Left cardiac atrium (tissue), 4 donors: ENCODE measurements around the gene ARID3A. TPM values are rescaled to one million over a fixed set of nuclear protein-coding genes. Genes with fewer than 3 reads are reported as not detected.

Experiments
- ATAC-seq, 2 donors: fragments of 200-7000 bp; cut with Tn5 transposase; one replicate each; pipeline ENCODE4 v1.9.1; 2020; ENCODE audit warnings: mild to moderate bottlenecking in 2 of 2, moderate library complexity in 2 of 2
- DNase-seq: peaks from one replicate; pipeline ENCODE4 v3.0.0-alpha.2; 2020
- intact Hi-C, 2 donors: fragments of 100-400 bp; cut with DNase I; formaldehyde crosslinking; loops; one replicate each; pipeline versions ENCODE4 v1.14.1 to v1.15.1; 2022 to 2023
- total RNA-seq, 2 donors: library from RNA; stranded (reverse); fragmentation: NEBNext Ultra II Directional; extraction: Animal tissue kit (Norgen Biotek cat#: 25700); gene quantifications; one replicate each; pipeline ENCODE4 v1.2.1, GENCODE V29; 2021
- donor health status: DM: no; HTN: yes; CAD: no.
- donor health status: DM: no; HTN: yes; CAD: no; lungs with severe emphysema.
- donor health status: DM: yes; HTN: yes; CAD: no.
- donor health status: Dilated cardiomyopathy.

ARID3A gene
- total RNA-seq, 2 donors from 2014 or later: 5.3 to 5.8 TPM

GRCh38 chr19:940591-941291 lies 14.9 kb downstream of the ARID3A start:
- peak; percentile 73 for DNase-seq
- intact Hi-C loops: no loop called here
- ATAC-seq: peak; percentile 76 to 86

DNA sequence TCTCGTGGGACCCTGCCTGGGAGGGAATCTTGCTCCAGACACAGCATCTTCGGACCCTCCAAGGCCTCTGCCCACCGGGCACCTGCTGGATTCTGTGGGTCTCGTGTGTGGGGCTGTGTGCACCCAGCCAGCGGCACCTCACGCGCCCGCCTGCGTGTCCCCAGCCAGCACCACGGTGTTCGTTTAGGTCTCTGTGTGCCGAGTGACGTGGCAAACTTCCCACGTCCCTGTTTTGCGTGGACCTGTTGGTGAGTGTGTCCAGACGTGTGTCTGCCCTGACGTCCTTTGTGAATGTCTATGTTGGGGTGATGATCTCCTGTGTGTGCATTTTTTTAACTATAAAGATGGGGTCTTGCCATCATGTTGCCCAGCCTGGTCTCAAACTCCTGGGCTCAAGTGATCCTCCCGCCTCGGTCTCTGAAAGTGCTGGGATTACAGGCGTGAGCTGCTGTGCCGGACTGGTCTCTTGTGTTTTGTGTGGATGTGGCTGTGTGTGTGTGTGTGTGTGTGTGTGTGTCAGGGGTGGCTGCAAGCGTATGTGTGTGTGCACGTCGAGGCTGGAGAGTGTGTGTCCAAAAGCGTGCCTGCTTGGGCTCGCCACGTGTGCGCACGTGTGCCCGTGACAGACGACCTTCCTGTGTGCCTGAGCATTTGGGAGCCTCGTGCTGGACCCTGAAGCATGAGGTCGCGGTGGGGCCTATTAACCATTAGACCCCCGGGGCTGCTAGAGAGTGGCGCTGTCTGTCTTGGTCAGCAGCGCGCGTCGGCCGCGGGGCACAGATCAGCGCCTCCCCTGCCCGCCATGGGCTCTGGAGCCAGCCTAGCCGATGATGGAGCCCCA lies 15.7 kb downstream of the ARID3A start:
- DNase-seq: no peak
- intact Hi-C loops: no loop called here
- ATAC-seq: no peak

DNA sequence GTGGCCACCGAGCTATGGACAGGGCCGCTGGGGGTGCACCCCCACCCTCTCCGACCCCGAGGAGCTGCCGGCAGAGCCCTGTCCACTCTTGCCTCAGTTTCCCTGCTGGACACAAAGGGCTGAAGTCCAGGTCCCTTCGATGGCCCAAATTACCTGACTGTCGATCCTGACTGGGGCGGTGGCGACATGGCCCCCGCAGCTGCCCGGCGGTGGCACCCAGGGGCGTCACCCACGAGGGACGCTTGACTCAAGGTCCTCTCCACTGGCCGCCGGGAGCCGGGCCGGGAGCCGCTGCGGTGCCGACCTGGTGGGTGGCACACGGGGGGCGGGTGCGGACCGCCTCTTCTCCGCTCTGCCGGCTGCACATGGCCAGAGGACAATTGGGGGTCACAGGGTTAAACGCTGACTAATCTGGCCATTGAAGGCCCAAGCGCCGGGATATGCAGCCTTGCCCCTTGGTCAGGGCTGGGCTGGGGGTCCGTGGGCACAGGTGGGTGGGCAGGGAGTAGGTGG lies 16.4 kb downstream of the ARID3A start:
- intact Hi-C loops: no loop called here
- ATAC-seq (no peak), DNase-seq (no peak)

- ATAC-seq (no peak), DNase-seq (no peak)
- intact Hi-C loops: no loop called here
Observed at GRCh38 chr19:943551-944170, 17.8 kb downstream of the ARID3A start.

DNA sequence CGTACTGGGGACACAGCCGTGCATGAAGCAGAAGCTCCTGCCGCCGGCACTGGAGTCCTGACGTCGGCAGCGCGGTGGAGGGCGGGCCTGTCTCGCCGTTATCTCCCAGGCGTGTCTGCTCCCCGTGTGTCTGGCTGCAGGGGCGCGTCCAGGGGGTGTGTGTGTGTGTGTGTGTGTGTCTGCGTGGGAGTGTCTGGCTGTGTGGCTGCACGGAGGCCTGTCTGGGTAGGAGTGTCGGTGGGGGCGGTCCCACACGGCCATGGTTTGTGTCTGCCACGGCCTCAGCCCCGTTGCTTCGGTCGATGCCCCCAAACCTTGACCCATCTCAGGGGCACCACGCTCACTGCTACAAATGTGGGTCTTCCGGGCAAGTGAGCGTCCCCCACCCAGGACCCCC lies 18.3 kb downstream of the ARID3A start:
- ATAC-seq: peak in 1 of 2 donors; percentile 50
- DNase-seq: peak; percentile 67
- intact Hi-C loops: no loop called here

GRCh38 chr19:944663-945241 lies 18.9 kb downstream of the ARID3A start:
- intact Hi-C loops: no loop called here
- DNase-seq (no peak), ATAC-seq (no peak)

DNA sequence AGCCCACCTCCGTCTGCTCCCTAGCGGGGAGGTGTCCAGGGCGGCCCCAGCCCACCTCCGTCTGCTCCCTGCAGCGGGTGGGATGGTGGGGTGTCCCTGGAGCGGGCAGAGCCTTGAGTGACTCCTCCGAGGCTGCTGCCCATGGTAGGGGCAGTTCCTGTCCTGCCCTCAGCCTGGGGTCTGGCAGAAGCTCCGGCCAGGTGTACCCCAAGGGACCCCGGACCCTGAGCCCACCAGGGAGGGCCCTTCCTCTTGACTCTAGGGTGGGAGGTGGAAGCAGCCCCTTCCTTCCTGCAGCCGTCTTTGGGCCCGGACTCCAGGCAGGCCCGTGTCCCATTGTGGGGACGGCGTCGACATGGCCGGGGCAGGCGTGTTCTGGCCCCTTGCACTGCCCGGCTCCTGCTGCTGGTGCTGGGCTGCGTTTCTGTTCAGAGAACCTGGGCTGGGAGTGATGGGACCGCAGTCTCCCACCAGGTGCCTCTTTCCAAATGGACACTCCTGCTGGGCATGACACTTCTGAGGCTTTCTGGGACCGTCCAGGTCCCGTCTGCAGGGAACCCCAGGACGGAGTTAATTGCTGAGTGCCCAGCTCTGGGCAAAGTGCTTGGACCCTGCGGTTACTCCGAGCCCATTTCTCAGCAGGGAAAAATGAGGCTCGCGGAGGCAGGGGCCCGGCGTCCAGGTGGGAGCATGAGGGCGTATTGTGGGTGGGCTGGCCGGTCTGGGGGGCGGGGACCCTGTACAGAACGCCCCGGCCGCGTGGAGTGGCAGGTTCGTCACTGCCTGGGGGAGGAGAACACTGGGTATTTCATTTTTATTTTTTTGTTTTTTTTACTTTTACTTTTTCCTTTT lies 19.8 kb downstream of the ARID3A start:
- DNase-seq (no peak), ATAC-seq (no peak)
- intact Hi-C loops: no loop called here

DNA sequence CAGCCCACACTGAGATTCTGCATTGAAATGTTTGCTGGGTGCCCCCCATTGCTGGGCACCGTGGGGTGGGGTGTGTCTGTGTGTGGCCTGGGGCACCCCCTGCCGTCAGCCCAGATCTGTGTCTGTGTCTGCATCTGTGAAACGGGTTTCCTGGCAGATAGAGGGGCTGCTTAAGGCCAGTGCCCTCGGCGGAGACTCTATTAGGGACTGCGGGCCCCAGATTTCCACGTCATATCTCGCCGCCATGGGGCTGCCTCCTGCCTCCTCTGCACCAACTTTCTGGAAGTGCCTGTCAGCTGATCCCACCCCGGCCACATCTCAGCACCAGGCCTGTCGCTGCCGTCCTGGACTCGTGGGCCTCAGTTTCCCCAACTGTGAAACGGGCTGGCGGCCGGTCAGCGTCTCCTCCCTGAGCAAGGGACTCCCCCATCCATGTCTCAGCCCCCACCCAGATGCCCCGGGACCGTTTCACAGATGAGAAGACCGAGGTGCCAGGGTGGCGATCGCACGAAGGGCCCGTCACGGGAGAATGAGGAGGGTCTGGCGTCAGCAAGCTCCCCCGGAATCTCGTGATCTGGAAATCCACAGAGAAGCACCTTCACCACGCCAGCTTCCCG lies 21.4 kb downstream of the ARID3A start:
- no peak for ATAC-seq
- intact Hi-C loops: no loop called here

DNA sequence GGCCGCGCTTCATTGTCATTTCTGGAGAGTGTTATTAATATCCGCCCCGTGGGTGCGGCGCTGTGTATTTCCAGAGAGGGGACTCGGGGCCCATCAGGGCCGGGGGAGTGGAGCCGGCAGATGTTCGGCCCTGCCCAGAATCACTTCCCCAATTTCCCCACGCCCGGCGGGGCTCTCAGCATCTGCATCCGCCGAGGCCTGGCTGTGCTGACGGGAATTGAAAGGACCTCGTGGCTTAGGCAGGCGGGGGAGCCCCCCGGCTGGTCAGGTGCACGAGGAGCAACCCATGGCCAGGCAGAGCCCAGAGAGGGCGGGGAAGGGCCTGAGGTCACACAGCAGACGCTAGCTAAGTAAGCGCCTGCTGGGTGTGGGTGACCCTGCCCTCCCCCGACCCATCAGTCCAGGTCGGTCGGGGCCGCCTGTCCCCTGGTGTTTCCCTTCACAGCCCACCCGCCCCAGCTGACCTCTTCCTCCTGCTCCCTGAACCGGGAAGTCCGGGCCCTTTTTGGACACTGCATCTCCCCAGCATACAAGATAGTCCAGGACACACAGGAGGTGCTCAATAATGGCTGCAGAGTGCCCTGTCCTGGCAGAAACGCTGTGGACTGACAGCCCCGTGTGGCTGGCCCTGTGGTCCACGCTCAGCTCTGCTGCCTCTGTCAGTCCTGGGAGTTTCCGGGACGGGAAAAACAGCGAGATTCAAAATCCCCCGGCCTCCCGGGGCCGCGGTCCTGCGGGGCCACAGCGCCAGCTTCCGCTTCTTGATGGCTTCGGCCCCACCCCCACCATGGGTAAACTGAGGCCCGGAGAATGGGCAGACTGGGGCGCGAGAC lies 22.1 kb downstream of the ARID3A start:
- intact Hi-C loops: no loop called here
- DNase-seq (peak; percentile 59), ATAC-seq (peak; percentile 65 to 74)

More for the DNA sequence above, 21.4 kb downstream of the ARID3A start:
- no peak for DNase-seq

- intact Hi-C loops: no loop called here
- ATAC-seq (no peak), DNase-seq (no peak)
Observed at GRCh38 chr19:948842-949496, 23.1 kb downstream of the ARID3A start.

- intact Hi-C loops: no loop called here
- DNase-seq (no peak), ATAC-seq (no peak)
Observed at GRCh38 chr19:950352-951066, 24.7 kb downstream of the ARID3A start.

GRCh38 chr19:952049-952679 lies 26.3 kb downstream of the ARID3A start:
- ATAC-seq (no peak), DNase-seq (no peak)
- intact Hi-C loops: no loop called here

- DNase-seq (no peak), ATAC-seq (peak in 1 of 2 donors; percentile 32)
- intact Hi-C loops: no loop called here
Observed at GRCh38 chr19:952680-953444, 27.0 kb downstream of the ARID3A start.

DNA sequence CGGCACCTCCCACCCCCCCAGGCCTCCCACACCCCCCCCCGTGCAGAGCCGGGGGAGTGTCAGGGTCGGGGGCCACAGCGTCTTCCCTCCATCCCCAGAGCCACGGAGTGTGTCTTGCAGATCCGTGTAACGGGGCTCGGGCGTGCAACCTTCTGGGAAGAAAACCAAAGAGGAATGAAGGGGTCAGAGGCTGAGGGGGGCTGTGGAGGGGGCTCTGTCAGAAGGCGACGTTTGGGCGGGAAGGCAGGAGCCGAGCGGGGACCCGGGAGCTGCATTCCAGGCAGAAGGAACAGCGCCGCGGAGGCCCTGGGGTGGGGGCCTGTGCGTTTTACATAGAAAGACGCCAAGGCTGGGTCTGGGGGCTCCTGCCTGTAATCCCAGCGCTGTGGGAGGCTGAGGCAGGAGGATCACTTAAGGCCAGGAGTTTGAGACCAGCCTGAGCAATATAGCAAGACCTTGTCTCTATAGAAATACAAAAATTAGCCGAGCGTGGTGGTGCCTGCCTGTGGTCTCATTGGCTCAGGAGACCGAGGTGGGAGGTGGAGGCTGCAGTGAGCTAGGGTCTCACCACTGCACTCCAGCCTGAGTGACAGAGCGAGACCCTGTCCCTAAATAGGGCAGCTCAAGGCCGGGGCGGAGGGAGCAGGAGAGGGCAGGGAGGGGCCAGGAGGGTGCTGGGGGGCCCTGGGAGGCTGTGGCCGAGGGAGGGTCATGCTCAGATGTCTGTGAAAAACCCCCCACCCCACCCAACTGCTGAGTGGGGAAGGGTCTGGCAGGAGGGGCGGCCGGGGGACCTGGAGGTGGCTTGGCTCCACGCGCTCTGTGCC lies 27.8 kb downstream of the ARID3A start:
- intact Hi-C loops: no loop called here
- no peak for ATAC-seq
- DNase-seq: no peak
